ENCODE results near the gene ZDHHC8. TPM values are rescaled to one million over a fixed set of nuclear protein-coding genes. Genes with fewer than 3 reads are reported as not detected.

The ZDHHC8 gene
- total RNA-seq, 2 donors from 2014 or later, result 14.1 to 36.6 TPM

DNA sequence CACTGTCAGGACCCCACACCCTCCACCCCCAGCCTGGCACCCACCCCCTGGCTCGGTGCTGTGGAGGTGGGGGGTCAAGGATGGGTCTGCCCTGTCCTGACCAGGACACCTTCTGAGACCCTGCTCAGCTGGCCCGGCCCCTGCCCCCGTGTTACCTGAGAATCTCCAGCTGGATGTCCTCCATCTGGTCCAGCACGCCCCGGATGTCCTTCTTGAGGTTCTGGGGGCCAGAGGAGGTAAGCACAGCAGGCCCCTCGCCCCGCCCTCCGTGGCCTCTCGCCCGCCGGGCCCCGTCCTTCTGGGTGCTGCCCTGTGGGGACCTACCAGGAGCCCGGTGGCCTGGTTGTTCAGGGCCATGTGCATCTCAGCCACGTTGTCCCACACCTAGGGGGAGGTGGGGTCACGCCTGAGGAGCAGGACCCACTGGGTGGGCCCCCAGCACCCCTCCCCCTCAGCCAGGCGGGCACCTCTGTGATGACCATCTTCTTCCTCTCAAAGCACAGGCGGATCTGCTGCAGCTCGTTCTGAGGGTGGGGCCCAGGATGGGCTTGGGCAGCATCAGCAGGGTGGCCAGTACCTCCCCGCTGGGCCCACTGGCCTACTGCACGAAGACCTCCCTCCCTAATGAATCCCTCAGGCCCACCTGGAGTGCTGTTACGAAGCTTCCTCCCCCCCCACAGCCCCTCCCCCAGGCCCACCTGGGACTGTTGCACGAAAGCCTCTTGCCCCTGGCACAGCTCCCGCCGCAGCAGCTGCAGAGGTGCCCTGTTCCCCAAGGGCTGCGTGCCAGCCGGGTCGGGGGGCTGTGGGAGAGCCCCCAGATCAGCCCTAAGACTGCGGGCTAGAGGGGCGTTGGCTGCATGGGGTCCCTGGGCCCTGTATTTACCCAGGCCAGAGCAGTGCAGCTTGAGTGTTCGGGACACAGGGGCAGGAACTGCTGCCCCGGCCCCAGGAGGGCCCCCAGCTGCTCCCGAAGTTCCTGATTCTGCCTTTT lies 17.9 kb downstream of the ZDHHC8 start:
- no peaks in the 10 kb centered on the region for H3K9me3 ChIP-seq
- H3K27ac ChIP-seq, result no peak overlapping the region
- TF ChIP-seq, protein P1, sequence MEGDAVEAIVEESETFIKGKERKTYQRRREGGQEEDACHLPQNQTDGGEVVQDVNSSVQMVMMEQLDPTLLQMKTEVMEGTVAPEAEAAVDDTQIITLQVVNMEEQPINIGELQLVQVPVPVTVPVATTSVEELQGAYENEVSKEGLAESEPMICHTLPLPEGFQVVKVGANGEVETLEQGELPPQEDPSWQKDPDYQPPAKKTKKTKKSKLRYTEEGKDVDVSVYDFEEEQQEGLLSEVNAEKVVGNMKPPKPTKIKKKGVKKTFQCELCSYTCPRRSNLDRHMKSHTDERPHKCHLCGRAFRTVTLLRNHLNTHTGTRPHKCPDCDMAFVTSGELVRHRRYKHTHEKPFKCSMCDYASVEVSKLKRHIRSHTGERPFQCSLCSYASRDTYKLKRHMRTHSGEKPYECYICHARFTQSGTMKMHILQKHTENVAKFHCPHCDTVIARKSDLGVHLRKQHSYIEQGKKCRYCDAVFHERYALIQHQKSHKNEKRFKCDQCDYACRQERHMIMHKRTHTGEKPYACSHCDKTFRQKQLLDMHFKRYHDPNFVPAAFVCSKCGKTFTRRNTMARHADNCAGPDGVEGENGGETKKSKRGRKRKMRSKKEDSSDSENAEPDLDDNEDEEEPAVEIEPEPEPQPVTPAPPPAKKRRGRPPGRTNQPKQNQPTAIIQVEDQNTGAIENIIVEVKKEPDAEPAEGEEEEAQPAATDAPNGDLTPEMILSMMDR (IDR thresholded peaks at IDR 0.05), result no peak
- TF ChIP-seq POLR2A (IDR thresholded peaks at IDR 0.05) (no peak), POLR2AphosphoS5 (IDR thresholded peaks at IDR 0.05) (no peak)
- no peaks in the 10 kb centered on the region for H3K36me3 ChIP-seq
- no peaks in the 10 kb centered on the region for H3K27me3 ChIP-seq (replicated peaks; ENCODE audit: insufficient read depth)
- whole genome bisulfite sequencing, result 69% methylated on average over 29 of the region's 32 CpGs
- H3K4me3 ChIP-seq, result no peak overlapping the region
- DNase-seq (ENCODE audit: low spot score), result no peak
- no peaks in the 10 kb centered on the region for H3K4me1 ChIP-seq (replicated peaks)
- intact Hi-C loops (cut with DNase I), result no loop called here

DNA sequence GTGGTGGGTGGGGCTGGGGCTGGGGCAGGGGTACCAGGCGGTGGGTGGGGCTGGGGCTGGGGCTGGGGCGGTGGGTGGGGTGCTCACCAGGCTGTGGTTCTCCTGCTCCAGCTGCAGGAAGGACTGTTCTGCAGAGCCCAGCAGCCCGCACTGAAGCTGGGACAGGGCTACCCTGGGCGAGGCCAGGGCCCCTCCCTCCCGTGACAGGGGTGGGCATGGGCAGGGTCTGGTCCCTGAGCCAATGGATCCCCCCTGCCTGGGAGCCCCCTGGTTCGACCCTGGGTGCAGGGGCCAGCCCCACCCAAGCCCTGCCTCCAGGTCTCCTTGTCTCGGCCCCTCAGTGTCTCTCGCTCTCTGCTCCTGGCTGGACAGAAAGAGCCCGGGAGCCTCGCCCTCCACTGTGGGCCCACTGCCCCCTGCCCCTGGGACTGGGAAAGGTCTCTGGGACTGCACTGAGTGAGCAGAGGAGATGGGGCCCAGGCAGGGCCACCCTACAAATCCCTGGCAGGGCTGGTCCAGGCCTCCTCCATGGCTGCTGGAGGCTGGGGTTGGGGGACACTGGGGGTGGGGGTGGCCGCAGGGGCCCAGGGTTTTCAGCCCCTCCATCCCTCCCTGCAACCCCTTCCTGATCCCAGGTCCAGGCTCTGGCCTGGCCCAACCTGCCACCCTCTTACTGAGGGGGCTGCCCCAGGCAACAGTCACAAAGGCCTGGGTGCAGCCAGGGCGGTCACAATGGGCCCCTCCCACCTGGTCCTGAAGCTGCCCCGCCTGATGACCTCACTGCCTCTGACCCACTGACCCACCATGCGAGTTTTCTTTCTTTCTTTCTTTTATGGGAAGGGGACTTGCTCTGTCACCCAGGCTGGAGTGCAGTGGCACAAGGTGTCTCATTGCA lies 19.0 kb downstream of the ZDHHC8 start, which contains the start of gene CCDC188:
Gene CCDC188, minus strand, starts transcription at position 675 of the 895 bp plus-strand sequence. Its CDS starts 69 bp downstream, at position 606.
- Histone ChIP-seq H3K4me3 (no peak within 1 kb of the TSS), H3K36me3 (no peaks in the 10 kb centered on the region), H3K4me1 (replicated peaks) (no peaks in the 10 kb centered on the region), H3K9me3 (no peaks in the 10 kb centered on the region), H3K27ac (no peak within 1 kb of the TSS), H3K27me3 (replicated peaks; ENCODE audit: insufficient read depth) (no peaks in the 10 kb centered on the region)
- WGBS, result 78% methylated on average over 13 of the region's 14 CpGs
- TF ChIP-seq POLR2A (IDR thresholded peaks at IDR 0.05) (no peak), POLR2AphosphoS5 (IDR thresholded peaks at IDR 0.05) (no peak)
- TF ChIP-seq, protein P1 (IDR thresholded peaks at IDR 0.05), result no peak
- intact Hi-C loops (cut with DNase I), result no loop called here
- no peak for DNase-seq (ENCODE audit: low spot score)

DNA sequence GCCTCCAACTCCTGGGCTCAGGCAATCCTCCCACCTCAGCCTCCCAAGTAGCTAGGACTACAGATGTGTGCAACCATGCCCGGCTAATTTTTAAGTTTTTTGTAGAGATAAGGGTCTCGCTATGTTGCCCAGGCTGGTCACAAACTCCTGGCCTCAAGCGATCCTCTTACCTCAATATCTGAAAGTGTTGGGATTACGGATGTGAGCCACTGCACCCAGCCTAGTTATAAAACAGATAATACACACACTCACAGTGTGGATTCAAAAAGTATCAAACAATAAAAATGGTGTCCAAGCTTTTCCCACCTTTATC lies 19.6 kb downstream of the ZDHHC8 start:
- 95% methylated on average over 4 of the region's 4 CpGs for WGBS
- no peak for DNase-seq (ENCODE audit: low spot score)
- no peaks in the 10 kb centered on the region for H3K4me1 ChIP-seq (replicated peaks)
- no peaks in the 10 kb centered on the region for H3K27me3 ChIP-seq (replicated peaks; ENCODE audit: insufficient read depth)
- no peak overlapping the region for H3K27ac ChIP-seq
- no peaks in the 10 kb centered on the region for H3K36me3 ChIP-seq
- no peaks in the 10 kb centered on the region for H3K9me3 ChIP-seq
- H3K4me3 ChIP-seq, result no peak overlapping the region
- intact Hi-C loops (cut with DNase I), result no loop called here
- no peak for TF ChIP-seq POLR2AphosphoS5 (IDR thresholded peaks at IDR 0.05)
- TF ChIP-seq, protein P1 (IDR thresholded peaks at IDR 0.05), result no peak
- no peak for TF ChIP-seq POLR2A (IDR thresholded peaks at IDR 0.05)

DNA sequence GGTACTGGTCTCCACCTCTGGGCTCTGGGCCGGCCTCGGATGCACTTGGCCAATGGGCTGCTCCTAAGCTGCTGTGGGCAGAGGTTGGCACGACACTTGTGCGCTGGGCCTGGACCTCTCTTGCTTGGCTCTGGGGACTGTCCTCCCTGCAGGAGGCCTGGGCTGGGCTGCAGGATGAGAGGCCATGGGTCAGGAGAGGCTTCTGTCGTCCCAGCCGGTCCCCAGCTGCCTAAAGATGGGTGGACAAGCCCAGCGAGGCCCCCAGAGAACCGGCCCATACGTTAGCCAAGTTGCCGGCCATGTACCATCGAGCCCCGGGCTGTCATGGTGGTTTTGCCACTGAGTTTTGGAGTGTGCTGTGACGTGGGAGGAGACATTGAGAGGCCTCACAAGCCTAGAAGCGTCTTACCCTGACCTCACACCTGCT lies 20.9 kb downstream of the ZDHHC8 start:
- Histone ChIP-seq H3K9me3 (no peaks in the 10 kb centered on the region), H3K27me3 (replicated peaks; ENCODE audit: insufficient read depth) (no peaks in the 10 kb centered on the region), H3K4me1 (replicated peaks) (no peaks in the 10 kb centered on the region), H3K27ac (no peak overlapping the region), H3K36me3 (no peaks in the 10 kb centered on the region), H3K4me3 (no peak overlapping the region)
- intact Hi-C loops (cut with DNase I), result no loop called here
- TF ChIP-seq POLR2A (IDR thresholded peaks at IDR 0.05) (no peak), POLR2AphosphoS5 (IDR thresholded peaks at IDR 0.05) (no peak)
- WGBS, result 90% methylated on average over 14 of the region's 14 CpGs
- DNase-seq (ENCODE audit: low spot score), result no peak

DNA sequence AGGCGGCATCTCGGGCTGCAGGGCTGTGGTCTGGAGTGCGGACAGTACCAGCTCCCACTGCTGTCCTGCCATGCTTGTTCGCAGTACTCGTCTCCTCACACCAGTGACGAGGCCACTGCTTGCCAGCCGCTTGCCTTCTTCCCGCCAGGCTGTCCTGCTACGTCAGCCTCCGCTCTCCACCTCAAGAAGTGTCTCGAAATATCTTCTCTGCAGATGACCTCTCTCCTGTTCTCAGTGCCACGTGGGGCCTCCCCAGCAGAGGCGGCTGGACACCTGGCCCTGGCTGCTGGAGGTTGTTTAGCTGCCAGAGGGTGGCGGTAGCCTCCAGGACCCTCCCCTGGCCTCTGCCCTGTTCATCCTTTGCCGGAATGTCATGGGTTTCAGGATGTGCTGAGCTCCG lies 22.3 kb downstream of the ZDHHC8 start:
- H3K9me3 ChIP-seq, result no peaks in the 10 kb centered on the region
- 32% methylated on average over 16 of the region's 16 CpGs for WGBS
- no peaks in the 10 kb centered on the region for H3K27me3 ChIP-seq (replicated peaks; ENCODE audit: insufficient read depth)
- no peak overlapping the region for H3K27ac ChIP-seq
- intact Hi-C loops (cut with DNase I), result no loop called here
- H3K36me3 ChIP-seq, result no peaks in the 10 kb centered on the region
- TF ChIP-seq POLR2AphosphoS5 (IDR thresholded peaks at IDR 0.05) (no peak), POLR2A (IDR thresholded peaks at IDR 0.05) (no peak)
- TF ChIP-seq, protein P1 (IDR thresholded peaks at IDR 0.05), result no peak
- DNase-seq (ENCODE audit: low spot score), result no peak
- H3K4me1 ChIP-seq (replicated peaks), result no peaks in the 10 kb centered on the region
- no peak overlapping the region for H3K4me3 ChIP-seq
